ENCODE results near the gene DEFB131B.
A peak's percentile ranks its signal among the peaks of the same experiment; 100 is the strongest.
"Not testable (repeated sequence)": the region's sequence is repeated elsewhere in the genome, so short reads cannot be mapped to it uniquely, and the experiment has no call there.

DEFB131B gene

DNA sequence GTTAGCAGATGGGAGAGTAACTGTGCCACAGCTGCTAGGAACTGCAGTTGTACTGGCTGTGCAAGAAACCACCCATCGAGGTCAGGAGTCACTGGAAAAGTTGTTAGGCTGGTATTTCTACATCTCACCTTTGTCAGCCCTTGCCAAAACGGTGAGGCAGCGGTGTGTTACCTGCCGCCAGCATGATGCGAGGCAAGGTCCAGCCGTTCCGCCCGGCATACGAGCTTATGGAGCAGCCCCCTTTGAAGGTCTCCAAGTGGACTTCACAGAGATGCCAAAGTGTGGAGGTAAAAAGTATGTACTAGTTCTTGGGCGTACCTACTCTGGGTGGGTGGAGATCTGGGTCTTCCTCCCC is 33.7 kb downstream of the DEFB131B start:
- not testable (repeated sequence) for DNase-seq

- DNase-seq = no peak
These were observed 35.7 kb downstream of the DEFB131B start for GRCh38 chr11:71913756-71914526.

- no peak for DNase-seq
These were observed 36.5 kb downstream of the DEFB131B start for GRCh38 chr11:71914617-71915189.

GRCh38 chr11:71917646-71918140 is 39.4 kb downstream of the DEFB131B start:
- DNase-seq = no peak

GRCh38 chr11:71927820-71928736 is 49.8 kb downstream of the DEFB131B start, which contains the start of gene XNDC1N:
Gene XNDC1N (minus strand): TSS chr11:71928594. CDS start chr11:71923353, 5,241 bp downstream.
- peak; percentile 82 for DNase-seq

DNA sequence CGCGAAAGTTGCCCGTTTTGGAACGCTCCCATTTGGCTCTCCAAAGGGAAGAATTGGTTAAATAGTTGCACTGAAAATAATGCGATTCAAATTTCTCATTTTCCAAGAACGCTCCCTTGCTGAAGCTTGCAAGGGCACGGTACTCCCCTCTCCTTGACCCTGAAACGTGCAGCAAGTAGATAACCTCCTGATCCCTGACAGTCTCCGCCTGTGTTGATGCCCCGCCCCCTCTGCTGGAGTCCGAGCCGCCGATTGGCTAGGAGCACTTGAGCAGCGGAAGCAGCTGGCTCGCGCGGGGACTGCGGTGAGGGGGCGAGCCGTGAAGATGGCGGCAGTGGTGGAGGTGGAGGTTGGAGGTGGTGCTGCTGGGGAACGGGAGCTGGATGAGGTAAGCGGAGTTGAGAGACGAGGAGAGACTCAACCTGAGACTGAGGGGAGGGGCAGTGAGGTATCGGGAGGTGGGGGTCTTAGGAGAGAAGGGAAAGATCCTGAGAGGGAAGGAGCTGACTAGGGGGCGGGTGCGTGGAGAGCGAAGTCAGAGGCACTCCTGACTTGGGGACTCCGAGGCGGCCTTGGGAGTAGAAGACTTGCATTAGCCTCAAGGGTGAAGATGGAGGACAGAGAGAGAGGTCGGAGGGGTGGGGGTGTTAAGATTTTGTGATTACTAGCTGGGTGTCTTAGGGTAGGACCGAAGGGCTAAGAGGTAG is 50.6 kb downstream of the DEFB131B start, which contains the start of gene RNF121:
Gene RNF121 (plus strand): TSS at position 310 of the 707 bp plus-strand sequence. CDS start 16 bp downstream, at position 326.
- peak; percentile 96 for DNase-seq

GRCh38 chr11:71929491-71929890 is 51.2 kb downstream of the DEFB131B start:
- no peak for DNase-seq

DNA sequence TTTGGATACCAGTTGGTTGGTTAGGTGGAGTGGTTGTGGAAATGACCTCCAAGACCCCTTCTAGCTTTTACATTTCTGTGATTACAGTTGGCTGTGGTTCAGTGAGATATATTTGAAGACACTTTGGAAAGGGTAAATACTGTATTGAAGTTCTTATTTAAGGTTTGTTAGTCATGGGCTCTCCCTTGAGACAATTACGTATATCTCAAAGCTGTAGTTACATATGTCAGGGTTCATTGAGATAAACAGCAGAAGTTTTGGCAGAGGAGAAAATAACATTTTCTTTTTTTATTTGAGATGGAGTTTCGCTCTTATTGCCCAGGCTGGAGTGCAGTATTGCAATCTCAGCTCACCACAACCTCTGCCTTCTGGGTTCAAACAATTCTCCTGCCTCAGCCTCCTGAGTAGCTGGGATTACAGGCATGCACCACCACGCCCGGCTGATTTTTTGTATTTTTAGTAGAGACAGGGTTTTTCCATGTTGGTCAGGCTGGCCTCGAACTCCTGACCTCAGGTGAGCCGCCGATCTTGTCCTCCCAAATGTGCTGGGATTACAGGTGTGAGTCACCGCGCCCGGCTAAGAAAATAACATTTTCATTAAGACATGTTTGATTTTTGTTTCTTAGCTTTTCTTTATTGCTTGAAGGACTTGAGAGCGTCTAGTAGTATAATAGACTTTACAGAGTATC is 52.4 kb downstream of the DEFB131B start:
- no peak for DNase-seq

DNA sequence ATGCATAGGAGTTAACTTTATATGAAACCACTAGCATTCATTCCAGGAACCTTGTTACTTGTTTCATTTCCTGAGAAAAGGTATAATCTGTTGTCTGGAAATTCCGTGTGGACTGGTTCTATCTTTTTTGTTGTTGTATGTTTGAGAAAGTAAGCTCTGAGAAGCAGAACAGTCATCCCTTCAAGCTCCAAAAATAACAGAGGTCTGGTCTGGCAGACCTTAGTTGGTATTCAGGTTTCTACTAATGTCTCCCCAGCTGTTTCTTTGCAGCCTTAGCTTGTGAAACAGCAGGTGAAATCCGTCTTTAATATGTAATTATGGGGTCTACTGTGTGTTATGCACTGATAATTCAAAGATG is 53.0 kb downstream of the DEFB131B start:
- no peak for DNase-seq

GRCh38 chr11:71933141-71933933 is 55.1 kb downstream of the DEFB131B start:
- DNase-seq = no peak
